Mesodermal cell (in vitro differentiated cells): ENCODE data around the gene ICE2.

Source experiments
- H3K27ac ChIP-seq: 2 replicates; pipeline ENCODE4 v1.7.0; 2013; ENCODE audit warnings: mild to moderate bottlenecking, low read depth, low read length, moderate library complexity; ENCODE audit not compliant: severe bottlenecking
- H3K36me3 ChIP-seq: 2 replicates; pipeline ENCODE4 v1.7.1; 2013; ENCODE audit warnings: mild to moderate bottlenecking, low read length, moderate library complexity; ENCODE audit not compliant: control insufficient read depth, insufficient read depth
- H3K4me1 ChIP-seq: one replicate; pipeline ENCODE4 v1.7.1; 2013; ENCODE audit warnings: mild to moderate bottlenecking, low read length; ENCODE audit not compliant: insufficient read depth, control insufficient read depth, poor library complexity, severe bottlenecking
- H3K4me3 ChIP-seq: 2 replicates; pipeline ENCODE4 v1.7.0; 2013; ENCODE audit warnings: low read length, control low read depth, mild to moderate bottlenecking; ENCODE audit not compliant: insufficient read depth, poor library complexity, severe bottlenecking; ENCODE audit errors: extremely low read depth
- H3K9me3 ChIP-seq: 2 replicates; pipeline ENCODE4 v1.7.1; 2013; ENCODE audit warnings: mild to moderate bottlenecking, low read length, moderate library complexity; ENCODE audit not compliant: control insufficient read depth
- WGBS, 2 experiments: methylation state at CpG; one replicate each; pipeline ENCODE4 v1.1.5; 2013; ENCODE audit warnings: missing lambda C conversion rate in 2 of 2; ENCODE audit not compliant: insufficient coverage in 2 of 2; 5-methylcytosine and 5-hydroxymethylcytosine counted together

The ICE2 gene

GRCh38 chr15:60442763-60443162, 36.2 kb downstream of the ICE2 start:
- Histone ChIP-seq H3K4me3 (no peak overlapping the region), H3K9me3 (no peaks in the 10 kb centered on the region), H3K36me3 (peaks cover 12% of the 10 kb centered on the region), H3K27ac (no peak overlapping the region), H3K4me1 (no peaks in the 10 kb centered on the region)
- WGBS, 2 experiments: 83 to 87% methylated on average over 2 of the region's 3 CpGs

GRCh38 chr15:60442031-60442650, 36.8 kb downstream of the ICE2 start:
- no peaks in the 10 kb centered on the region for H3K9me3 ChIP-seq
- peaks cover 11% of the 10 kb centered on the region for H3K36me3 ChIP-seq
- H3K4me1 ChIP-seq: no peaks in the 10 kb centered on the region
- H3K4me3 ChIP-seq: no peak overlapping the region
- no CpG with 5 or more reads among the region's 2 CpGs for WGBS, 2 experiments
- H3K27ac ChIP-seq: no peak overlapping the region

GRCh38 chr15:60441331-60441730, 37.6 kb downstream of the ICE2 start:
- WGBS, 2 experiments: no CpG with 5 or more reads among the region's 1 CpG
- Histone ChIP-seq H3K27ac (no peak overlapping the region), H3K9me3 (no peaks in the 10 kb centered on the region)

GRCh38 chr15:60438646-60439045, 40.3 kb downstream of the ICE2 start:
- no peaks in the 10 kb centered on the region for H3K4me1 ChIP-seq
- H3K27ac ChIP-seq: no peak overlapping the region
- no peaks in the 10 kb centered on the region for H3K9me3 ChIP-seq
- no CpG with 5 or more reads among the region's 1 CpG for WGBS, 2 experiments
- H3K36me3 ChIP-seq: peaks cover 19% of the 10 kb centered on the region
- no peak overlapping the region for H3K4me3 ChIP-seq

More at GRCh38 chr15:60441331-60441730, 37.6 kb downstream of the ICE2 start:
- Histone ChIP-seq H3K36me3 (peaks cover 11% of the 10 kb centered on the region), H3K4me1 (no peaks in the 10 kb centered on the region), H3K4me3 (no peak overlapping the region)

GRCh38 chr15:60428935-60429334, 50.0 kb downstream of the ICE2 start:
- Histone ChIP-seq H3K4me3 (no peak overlapping the region), H3K4me1 (peaks cover 5% of the 10 kb centered on the region), H3K27ac (no peak overlapping the region), H3K9me3 (no peaks in the 10 kb centered on the region), H3K36me3 (peaks cover 30% of the 10 kb centered on the region)
- no CpG with 5 or more reads among the region's 1 CpG for WGBS, 2 experiments

- Histone ChIP-seq H3K4me1 (peaks cover 15% of the 10 kb centered on the region), H3K4me3 (no peak overlapping the region), H3K27ac (no peak overlapping the region), H3K36me3 (peaks cover 23% of the 10 kb centered on the region), H3K9me3 (no peaks in the 10 kb centered on the region)
- WGBS, 2 experiments: 100% methylated on average over 2 of the region's 2 CpGs; no CpG with 5 or more reads in 1 of the 2 experiments
Observed at GRCh38 chr15:60426870-60427508, 52.0 kb downstream of the ICE2 start.

- Histone ChIP-seq H3K4me3 (no peak overlapping the region), H3K9me3 (no peaks in the 10 kb centered on the region), H3K4me1 (peaks cover 23% of the 10 kb centered on the region), H3K27ac (no peak overlapping the region), H3K36me3 (peaks cover 12% of the 10 kb centered on the region)
- WGBS, 2 experiments: 100% methylated on average over 1 of the region's 2 CpGs
Observed at GRCh38 chr15:60425461-60425860, 53.5 kb downstream of the ICE2 start.

GRCh38 chr15:60424006-60424405, 54.9 kb downstream of the ICE2 start:
- 92 to 94% methylated on average over 1 of the region's 1 CpG for WGBS, 2 experiments
- Histone ChIP-seq H3K9me3 (no peaks in the 10 kb centered on the region), H3K4me1 (peaks cover 27% of the 10 kb centered on the region), H3K36me3 (peaks cover 6% of the 10 kb centered on the region), H3K27ac (peak overlapping the region; percentile 60), H3K4me3 (no peak overlapping the region)

- no CpG with 5 or more reads among the region's 2 CpGs for WGBS, 2 experiments
- Histone ChIP-seq H3K4me1 (peaks cover 27% of the 10 kb centered on the region), H3K9me3 (no peaks in the 10 kb centered on the region), H3K36me3 (peaks cover 6% of the 10 kb centered on the region), H3K4me3 (no peak overlapping the region), H3K27ac (peak overlapping the region; percentile 60)
Observed at GRCh38 chr15:60423537-60423936, 55.4 kb downstream of the ICE2 start.

GRCh38 chr15:60421544-60421943, 57.4 kb downstream of the ICE2 start:
- WGBS, 2 experiments: no CpG with 5 or more reads among the region's 1 CpG
- peaks cover 27% of the 10 kb centered on the region for H3K4me1 ChIP-seq
- no peak overlapping the region for H3K4me3 ChIP-seq
- no peak overlapping the region for H3K27ac ChIP-seq
- H3K36me3 ChIP-seq: no peaks in the 10 kb centered on the region
- no peaks in the 10 kb centered on the region for H3K9me3 ChIP-seq

- Histone ChIP-seq H3K36me3 (no peaks in the 10 kb centered on the region), H3K9me3 (no peaks in the 10 kb centered on the region), H3K4me1 (peaks cover 27% of the 10 kb centered on the region), H3K4me3 (no peak overlapping the region), H3K27ac (no peak overlapping the region)
- 90 to 94% methylated on average over 2 of the region's 2 CpGs for WGBS, 2 experiments
Observed at GRCh38 chr15:60420203-60420716, 58.7 kb downstream of the ICE2 start.
